OCI-LY1 (cell line): ENCODE measurements around the gene FUCA2.

ENCODE experiments used
- H2AFZ ChIP-seq: fragments of 200-600 bp; sonication (generic), shearing (Covaris generic); 2 replicates; pipeline ENCODE4 v1.6.0; 2014; ENCODE audit warnings: antibody characterized with exemption, mild to moderate bottlenecking, low read length
- H3F3A ChIP-seq: fragments of 200-600 bp; sonication (generic), shearing (Covaris generic); 2 replicates; pipeline ENCODE4 v1.6.0; 2014; ENCODE audit warnings: mild to moderate bottlenecking, antibody characterized with exemption, low read length, moderate library complexity; ENCODE audit not compliant: insufficient read depth
- H3K27ac ChIP-seq: fragments of 200-600 bp; sonication (generic); 2 replicates; pipeline ENCODE4 v1.5.1; 2014; ENCODE audit warnings: low read length, mixed run types, mild to moderate bottlenecking, low read depth; ENCODE audit not compliant: poor library complexity, severe bottlenecking
- H3K27me3 ChIP-seq: fragments of 200-600 bp; sonication (generic); 2 replicates; pipeline ENCODE4 v1.6.0; 2014; ENCODE audit warnings: antibody characterized with exemption, mild to moderate bottlenecking, low read length, moderate library complexity; ENCODE audit not compliant: insufficient read depth
- H3K36me3 ChIP-seq: fragments of 200-600 bp; sonication (generic); 2 replicates; pipeline ENCODE4 v1.6.1; 2014; ENCODE audit warnings: mild to moderate bottlenecking, antibody characterized with exemption, low read length, moderate library complexity, mixed read lengths; ENCODE audit not compliant: insufficient read depth
- H3K4me1 ChIP-seq: fragments of 200-600 bp; sonication (generic); 2 replicates; pipeline ENCODE4 v1.5.1; 2014; ENCODE audit warnings: mild to moderate bottlenecking, low read length, moderate library complexity; ENCODE audit not compliant: insufficient read depth, severe bottlenecking
- H3K4me2 ChIP-seq: fragments of 200-600 bp; sonication (generic), shearing (Covaris generic); 2 replicates; pipeline ENCODE4 v1.6.1; 2014; ENCODE audit warnings: low read length
- H3K4me3 ChIP-seq: fragments of 200-600 bp; sonication (generic); 2 replicates; pipeline ENCODE4 v1.5.1; 2014; ENCODE audit warnings: low read length, low read depth, mild to moderate bottlenecking, mixed read lengths; ENCODE audit not compliant: poor library complexity, severe bottlenecking
- H3K79me2 ChIP-seq: fragments of 200-600 bp; shearing (Covaris generic); 2 replicates; pipeline ENCODE4 v1.6.1; 2016; ENCODE audit warnings: mixed run types, low read length, mixed read lengths; ENCODE audit not compliant: insufficient read depth
- H3K9ac ChIP-seq: fragments of 200-600 bp; sonication (generic), shearing (Covaris generic); 2 replicates; pipeline ENCODE4 v1.6.1; 2014; ENCODE audit warnings: mild to moderate bottlenecking, low read length, mixed read lengths
- H3K9me2 ChIP-seq: fragments of 200-600 bp; sonication (generic), shearing (Covaris generic); 2 replicates; pipeline ENCODE4 v1.6.1; 2014; ENCODE audit warnings: low read depth, mild to moderate bottlenecking, low read length, mixed read lengths
- H3K9me3 ChIP-seq: fragments of 200-600 bp; shearing (Covaris generic); 2 replicates; pipeline ENCODE4 v1.6.1; 2014; ENCODE audit warnings: low read length, mixed read lengths
- H4K20me1 ChIP-seq: fragments of 200-600 bp; sonication (generic), shearing (Covaris generic); 2 replicates; pipeline ENCODE4 v1.6.0; 2016; ENCODE audit warnings: mild to moderate bottlenecking, low read length; ENCODE audit not compliant: insufficient read depth
- EZH2 ChIP-seq: fragments of 200-600 bp; sonication (generic), shearing (Covaris generic); IDR thresholded peaks from 2 replicates; pipeline ENCODE4 v1.8.0; 2017; ENCODE audit warnings: borderline replicate concordance, mixed run types, mild to moderate bottlenecking, antibody characterized with exemption, low read length, moderate library complexity, mixed read lengths
- TF ChIP-seq, protein P1 (sequence below): fragments of 200-600 bp; sonication (generic), shearing (Covaris generic); IDR thresholded peaks from 2 replicates; pipeline ENCODE4 v1.5.1; 2017; ENCODE audit warnings: mild to moderate bottlenecking, antibody characterized with exemption, low read length, moderate library complexity, mixed read lengths

FUCA2 gene

DNA sequence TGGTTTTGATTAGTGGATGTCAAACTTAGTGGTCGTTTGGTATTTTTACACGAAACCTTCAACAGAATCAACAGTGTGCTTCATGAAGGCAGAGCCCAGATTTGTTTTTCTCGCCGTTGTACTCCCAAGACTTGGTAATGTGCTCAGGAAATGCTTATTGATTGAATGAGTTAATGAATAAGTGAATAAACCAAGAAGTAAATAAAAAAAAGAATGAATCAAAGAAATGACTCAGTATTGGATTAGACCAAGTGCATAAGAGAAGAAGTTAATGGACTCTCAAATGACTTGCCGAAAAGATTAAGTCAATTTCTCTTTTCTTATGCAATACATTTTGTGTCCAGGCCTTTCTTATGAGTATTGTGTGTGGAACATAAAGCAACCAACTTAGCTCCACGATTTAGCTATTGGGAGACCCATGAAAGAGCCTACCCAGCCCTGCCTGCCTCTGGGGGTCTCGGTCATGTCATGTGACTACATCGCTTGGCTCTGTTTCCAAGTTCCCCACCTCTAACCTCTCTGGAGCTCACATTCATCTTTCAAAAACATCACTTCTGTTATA lies 10.6 kb upstream of the FUCA2 start:
- no peaks in the 10 kb centered on the region for H3K36me3 ChIP-seq
- no peak overlapping the region for H3K4me2 ChIP-seq
- TF ChIP-seq EZH2, result no peak
- TF ChIP-seq, protein P1, sequence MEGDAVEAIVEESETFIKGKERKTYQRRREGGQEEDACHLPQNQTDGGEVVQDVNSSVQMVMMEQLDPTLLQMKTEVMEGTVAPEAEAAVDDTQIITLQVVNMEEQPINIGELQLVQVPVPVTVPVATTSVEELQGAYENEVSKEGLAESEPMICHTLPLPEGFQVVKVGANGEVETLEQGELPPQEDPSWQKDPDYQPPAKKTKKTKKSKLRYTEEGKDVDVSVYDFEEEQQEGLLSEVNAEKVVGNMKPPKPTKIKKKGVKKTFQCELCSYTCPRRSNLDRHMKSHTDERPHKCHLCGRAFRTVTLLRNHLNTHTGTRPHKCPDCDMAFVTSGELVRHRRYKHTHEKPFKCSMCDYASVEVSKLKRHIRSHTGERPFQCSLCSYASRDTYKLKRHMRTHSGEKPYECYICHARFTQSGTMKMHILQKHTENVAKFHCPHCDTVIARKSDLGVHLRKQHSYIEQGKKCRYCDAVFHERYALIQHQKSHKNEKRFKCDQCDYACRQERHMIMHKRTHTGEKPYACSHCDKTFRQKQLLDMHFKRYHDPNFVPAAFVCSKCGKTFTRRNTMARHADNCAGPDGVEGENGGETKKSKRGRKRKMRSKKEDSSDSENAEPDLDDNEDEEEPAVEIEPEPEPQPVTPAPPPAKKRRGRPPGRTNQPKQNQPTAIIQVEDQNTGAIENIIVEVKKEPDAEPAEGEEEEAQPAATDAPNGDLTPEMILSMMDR, result no peak
- no peaks in the 10 kb centered on the region for H3K9me2 ChIP-seq
- no peaks in the 10 kb centered on the region for H3K79me2 ChIP-seq
- no peak overlapping the region for H3K9ac ChIP-seq
- no peaks in the 10 kb centered on the region for H3K9me3 ChIP-seq
- no peak overlapping the region for H3K27ac ChIP-seq
- 0 out of 2 replicates have a peak, but pooled peaks cover 5% of the 10 kb centered on the region for H3K27me3 ChIP-seq
- no peaks in the 10 kb centered on the region for H3K4me1 ChIP-seq
- H2AFZ ChIP-seq, result no peak overlapping the region
- no peaks in the 10 kb centered on the region for H3F3A ChIP-seq
- H4K20me1 ChIP-seq, result no peaks in the 10 kb centered on the region
- no peak overlapping the region for H3K4me3 ChIP-seq

DNA sequence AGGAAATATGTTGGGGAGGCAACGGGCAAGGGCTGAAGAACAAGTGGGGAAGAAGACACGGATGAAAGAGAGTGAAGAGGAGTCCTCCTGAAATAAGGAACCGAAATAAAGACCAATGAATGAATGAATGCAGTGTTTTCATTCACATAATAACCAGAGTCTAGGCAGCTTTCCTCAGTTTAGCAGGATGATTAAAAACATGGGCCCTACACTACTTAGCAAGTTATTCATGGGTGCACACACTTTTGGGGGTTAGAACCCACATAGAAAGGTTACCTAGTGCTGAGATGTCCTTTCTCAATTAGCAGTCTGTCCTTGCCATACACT lies 5.9 kb upstream of the FUCA2 start:
- no peaks in the 10 kb centered on the region for H4K20me1 ChIP-seq
- no peak overlapping the region for H3K9ac ChIP-seq
- no peak overlapping the region for H2AFZ ChIP-seq
- H3K9me3 ChIP-seq, result no peaks in the 10 kb centered on the region
- no peaks in the 10 kb centered on the region for H3K4me1 ChIP-seq
- H3K79me2 ChIP-seq, result no peaks in the 10 kb centered on the region
- H3K9me2 ChIP-seq, result no peaks in the 10 kb centered on the region
- H3K36me3 ChIP-seq, result no peaks in the 10 kb centered on the region
- H3K27ac ChIP-seq, result no peak overlapping the region
- H3K27me3 ChIP-seq, result 0 out of 2 replicates have a peak, but pooled peaks cover 5% of the 10 kb centered on the region
- H3K4me3 ChIP-seq, result no peak overlapping the region
- H3K4me2 ChIP-seq, result no peak overlapping the region
- H3F3A ChIP-seq, result no peaks in the 10 kb centered on the region
- TF ChIP-seq, protein P1, result no peak
- TF ChIP-seq EZH2, result no peak

DNA sequence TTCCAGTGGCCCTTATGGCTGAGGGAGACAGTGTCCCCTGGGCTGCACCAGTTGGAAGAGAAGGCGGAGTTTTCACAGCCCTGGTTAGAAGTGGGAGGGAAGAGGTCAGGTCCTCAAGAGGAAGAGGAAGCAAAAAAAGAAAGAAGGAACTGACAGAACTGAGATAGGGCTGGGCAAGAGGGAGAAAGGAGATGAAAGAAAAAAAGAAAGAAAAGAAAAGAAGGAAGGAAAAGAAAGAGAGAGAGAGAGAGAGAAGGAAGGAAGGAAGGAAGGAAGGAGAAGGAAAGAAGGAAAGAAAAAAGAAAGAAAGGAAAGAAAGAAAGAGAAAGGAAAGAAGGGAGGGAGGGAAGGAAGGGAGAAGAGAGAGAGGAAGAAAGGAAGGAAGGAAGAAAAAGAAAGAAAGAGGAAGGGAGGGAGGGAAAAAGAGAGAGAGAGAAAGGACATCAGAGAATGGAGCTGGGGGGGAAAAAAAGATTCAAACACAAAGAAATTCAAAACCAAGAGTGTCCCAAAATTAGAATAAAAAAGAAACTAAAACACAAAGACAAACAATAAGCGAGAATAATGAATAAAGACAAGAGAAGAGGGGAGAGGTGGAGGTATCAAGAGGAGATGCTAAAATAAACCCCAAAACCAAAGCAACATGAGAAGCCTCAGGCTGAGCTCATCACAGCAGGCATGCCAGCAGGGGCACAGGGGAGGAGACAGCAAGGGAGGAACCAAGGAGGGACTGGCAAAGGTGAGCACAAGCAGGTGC lies 5.3 kb upstream of the FUCA2 start:
- Histone ChIP-seq H3F3A (no peaks in the 10 kb centered on the region), H3K9ac (no peak overlapping the region), H3K4me2 (no peak overlapping the region), H3K27ac (no peak overlapping the region), H3K79me2 (no peaks in the 10 kb centered on the region), H4K20me1 (no peaks in the 10 kb centered on the region), H3K36me3 (no peaks in the 10 kb centered on the region), H3K9me3 (no peaks in the 10 kb centered on the region), H2AFZ (no peak overlapping the region), H3K4me1 (peaks cover under 1% of the 10 kb centered on the region), H3K27me3 (0 out of 2 replicates have a peak, but pooled peaks cover 5% of the 10 kb centered on the region), H3K9me2 (no peaks in the 10 kb centered on the region), H3K4me3 (no peak overlapping the region)
- TF ChIP-seq, protein P1, result no peak
